A673 (cell line): ENCODE results near the gene ENDOU. TPM values are rescaled to one million over a fixed set of nuclear protein-coding genes. Genes with fewer than 3 reads are reported as not detected.
A peak's percentile ranks its signal among the peaks of the same experiment; 100 is the strongest.

ENCODE experiments used
- BruUV-seq: library from RNA; stranded (reverse); fragments of 400-500 nt; replicated peaks from 2 replicates; lab custom pipeline; 2021; lab: Mats Ljungman, UMichigan
- CTCF ChIA-PET: fragments of 300-600 bp; sonication (Branson Sonifier 250); formaldehyde crosslinking; loops from one replicate; lab custom pipeline; 2022; ENCODE audit warnings: antibody characterized with exemption; lab: Charles Lee
- POLR2A ChIA-PET: fragments of 300-600 bp; sonication (Branson Sonifier 250); formaldehyde crosslinking; loops from one replicate; lab custom pipeline; 2022; ENCODE audit warnings: antibody characterized with exemption; ENCODE audit not compliant: low non-redundant PET; lab: Charles Lee
- DNase-seq: peaks from one replicate; pipeline ENCODE4 v3.0.0-alpha.2; 2015; ENCODE audit warnings: low spot score
- H3K27ac ChIP-seq: fragments of 200-600 bp; sonication (generic); 2 replicates; pipeline ENCODE4 v1.5.1; 2016; ENCODE audit warnings: mixed run types, low read depth, mild to moderate bottlenecking, mixed read lengths, antibody characterized with exemption, low read length; ENCODE audit not compliant: poor library complexity, severe bottlenecking
- H3K27me3 ChIP-seq: fragments of 200-600 bp; sonication (generic); replicated peaks from 2 replicates; pipeline ENCODE4 v1.6.1; 2017; ENCODE audit warnings: mixed run types, low read depth, mild to moderate bottlenecking, mixed read lengths, antibody characterized with exemption, low read length; ENCODE audit not compliant: insufficient read depth, poor library complexity
- H3K36me3 ChIP-seq: fragments of 200-600 bp; sonication (generic); 2 replicates; pipeline ENCODE4 v1.6.1; 2016; ENCODE audit warnings: mixed run types, mild to moderate bottlenecking, mixed read lengths, antibody characterized with exemption, low read length; ENCODE audit not compliant: insufficient read depth, poor library complexity, severe bottlenecking
- H3K4me1 ChIP-seq: fragments of 200-600 bp; sonication (generic); 2 replicates; pipeline ENCODE4 v1.6.1; 2017; ENCODE audit warnings: mixed run types, mild to moderate bottlenecking, mixed read lengths, antibody characterized with exemption, low read length; ENCODE audit not compliant: insufficient read depth, poor library complexity, severe bottlenecking
- H3K4me3 ChIP-seq: fragments of 200-600 bp; sonication (generic); 2 replicates; pipeline ENCODE4 v1.5.1; 2016; ENCODE audit warnings: low read depth, mixed run types, mild to moderate bottlenecking, mixed read lengths, low read length; ENCODE audit not compliant: poor library complexity, severe bottlenecking
- H3K9me3 ChIP-seq: fragments of 200-600 bp; sonication (generic); 2 replicates; pipeline ENCODE4 v1.6.1; 2016; ENCODE audit warnings: mixed run types, low read depth, mild to moderate bottlenecking, mixed read lengths, antibody characterized with exemption, low read length; ENCODE audit not compliant: poor library complexity, severe bottlenecking
- CTCF ChIP-seq: fragments of 300-800, 200-600 bp; sonication (generic); conservative IDR thresholded peaks from 2 replicates; pipeline ENCODE4 v1.5.1; 2017; ENCODE audit warnings: low read depth, mild to moderate bottlenecking, antibody characterized with exemption, low read length, moderate library complexity, mixed read lengths
- EZH2 ChIP-seq: fragments of 200-600 bp; sonication (generic); IDR thresholded peaks from 2 replicates; pipeline ENCODE4 v1.6.1; 2017; ENCODE audit warnings: borderline replicate concordance, low read depth, mild to moderate bottlenecking, mixed read lengths, antibody characterized with exemption, low read length; ENCODE audit not compliant: poor library complexity, severe bottlenecking
- intact Hi-C: fragments of 100-400 bp; cut with micrococcal nuclease; formaldehyde crosslinking; loops from one replicate; pipeline ENCODE4 v1.10.0; 2022; ENCODE audit not compliant: unreplicated experiment
- total RNA-seq: library from RNA; stranded (reverse); gene quantifications from 2 replicates; pipeline ENCODE4 v1.2.3, GENCODE V29; 2021

The ENDOU gene
- total RNA-seq, 1 experiment from 2014 or later: 0.58 TPM

- no TSS peak for BruUV-seq
- Histone ChIP-seq H3K9me3 (no peaks in the 10 kb centered on the region), H3K27me3 (no peaks in the 10 kb centered on the region), H3K4me1 (peaks cover 8% of the 10 kb centered on the region), H3K4me3 (peak overlapping the region; percentile 69), H3K36me3 (peaks cover 13% of the 10 kb centered on the region), H3K27ac (peak overlapping the region; percentile 83)
- ChIA-PET CTCF (interaction anchor here (0.8 kb wide), 1 partner anchor 61 kb away, joined by 3 read pairs; no protein-coding TSS in a partner anchor), POLR2A (no interaction called here)
- TF ChIP-seq EZH2 (no peak), CTCF (no peak)
- DNase-seq: no peak
- intact Hi-C loops: no loop called here
Observed at GRCh38 chr12:47705229-47705565, 20.1 kb downstream of the ENDOU start.

GRCh38 chr12:47704719-47705118 is 20.6 kb downstream of the ENDOU start:
- peaks cover 8% of the 10 kb centered on the region for H3K4me1 ChIP-seq
- intact Hi-C loops: no loop called here
- peak overlapping the region; percentile 69 for H3K4me3 ChIP-seq
- BruUV-seq: no TSS peak
- H3K27me3 ChIP-seq: no peaks in the 10 kb centered on the region
- H3K36me3 ChIP-seq: peaks cover 18% of the 10 kb centered on the region
- H3K27ac ChIP-seq: no peak overlapping the region
- CTCF ChIA-PET: interaction anchor here (0.8 kb wide), 1 partner anchor 61 kb away, joined by 3 read pairs; no protein-coding TSS in a partner anchor
- POLR2A ChIA-PET: no interaction called here
- DNase-seq: no peak
- TF ChIP-seq CTCF: no peak
- H3K9me3 ChIP-seq: no peaks in the 10 kb centered on the region

GRCh38 chr12:47700263-47700662 is 25.0 kb downstream of the ENDOU start:
- DNase-seq: no peak
- no TSS peak for BruUV-seq
- Histone ChIP-seq H3K4me1 (no peaks in the 10 kb centered on the region), H3K36me3 (peaks cover 47% of the 10 kb centered on the region), H3K4me3 (no peak overlapping the region), H3K9me3 (no peaks in the 10 kb centered on the region), H3K27me3 (no peaks in the 10 kb centered on the region), H3K27ac (no peak overlapping the region)
- TF ChIP-seq EZH2 (no peak), CTCF (no peak)
- ChIA-PET CTCF (no interaction called here), POLR2A (no interaction called here)
- intact Hi-C loops: no loop called here
